ENCODE data around the gene AFMID. TPM values are rescaled to one million over a fixed set of nuclear protein-coding genes. Genes with fewer than 3 reads are reported as not detected.
A peak's percentile ranks its signal among the peaks of the same experiment; 100 is the strongest.

Gene AFMID
- total and polyA plus RNA-seq, 2 of the 13 experiments (the other 11 are each of a cell fraction or from before 2014, with no cell fraction given) = 249 to 270 TPM

DNA sequence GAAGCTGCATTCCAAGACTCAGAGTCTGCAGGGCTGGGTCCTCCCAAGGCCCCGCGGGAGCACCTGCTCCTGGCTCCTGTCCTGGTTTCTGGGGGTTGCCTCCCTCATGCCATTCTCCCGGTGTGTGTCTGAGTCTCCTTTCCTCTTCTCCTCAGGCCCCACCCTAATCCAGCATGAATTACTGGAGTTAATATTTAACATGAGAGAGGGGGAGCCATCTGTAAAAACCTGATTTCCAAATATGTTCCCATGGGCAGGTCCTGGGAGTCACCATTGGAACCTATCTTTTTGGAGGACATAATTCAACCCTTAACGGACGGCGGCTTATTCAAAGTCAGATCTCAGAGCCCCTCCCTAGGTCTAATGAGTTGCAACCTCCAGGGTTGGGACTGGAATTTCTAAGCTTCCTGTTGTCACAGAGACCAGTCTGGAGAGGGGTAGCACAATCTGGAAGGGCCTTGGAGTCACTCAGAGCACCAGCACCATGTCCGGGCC lies 35.6 kb upstream of the AFMID start (continued):
- TF ChIP-seq MYPOP (CRISPR knock-in tag; IDR thresholded peaks at IDR 0.05) (0 out of 2 replicates have a peak, but pooled peaks have one; percentile 14), MAX (IDR thresholded peaks at IDR 0.05) (0 out of 2 replicates have a peak, but pooled peaks have one; percentile 15)

- BruUV-seq (replicated peaks) = no TSS peak
- Histone ChIP-seq H3K27me3 (ENCODE audit: control insufficient read depth in 1 of 2, insufficient read depth in 2 of 2, low read length in 2 of 2) (no peaks in the 10 kb centered on the region; a peak in 1 of 5 replicates), H3K9me3 (ENCODE audit: low read length) (no peaks in the 10 kb centered on the region), H4K20me1 (ENCODE audit: insufficient read depth, low read length) (no peaks in the 10 kb centered on the region), H3K4me2 (ENCODE audit: low read depth, low read length) (no peak overlapping the region), H3K79me2 (ENCODE audit: insufficient read depth, low read length) (no peaks in the 10 kb centered on the region), H3K27ac (ENCODE audit: extremely low read length, insufficient read depth, low read length) (no peak overlapping the region), H3K4me3 (replicated peaks in 1 of 3; ENCODE audit: insufficient read depth in 1 of 3, low read depth in 2 of 3, low read length in 3 of 3) (no peak overlapping the region), H3K4me1 (ENCODE audit: insufficient read depth, low read length) (peaks cover 40% of the 10 kb centered on the region), H3K9ac (ENCODE audit: insufficient read depth, low read depth, low read length) (no peak overlapping the region), H2AFZ (ENCODE audit: low read length) (no peak overlapping the region), H3K36me3 (replicated peaks in 1 of 2; ENCODE audit: control insufficient read depth in 1 of 2, insufficient read depth in 2 of 2, low read length in 2 of 2) (no peaks in the 10 kb centered on the region)
- intact Hi-C loops (cut with micrococcal nuclease; ENCODE audit: unreplicated experiment) = no loop called here
- WGBS (ENCODE audit: low lambda C conversion rate) = 60% methylated on average over 9 of the region's 11 CpGs
- no peak for ATAC-seq
- in situ Hi-C loops (cut with HindIII; ENCODE audit: extremely low pct_ligation_motif_present, low pct_unique_long_range_greater_than_20kb) = no loop called here
- POLR2A ChIA-PET = interaction anchor here (0.7 kb wide), 1 partner anchor 28 kb away, joined by 4 read pairs; no protein-coding TSS in a partner anchor
- CTCF ChIA-PET (ENCODE audit: low intra/inter-chr PET ratio, low total read pairs) = no interaction called here
- FAIRE-seq = no peak
- DNase-seq (ENCODE audit: low spot score) = no peak
- peak; percentile 65 for TF ChIP-seq MAFF (IDR thresholded peaks at IDR 0.05; ENCODE audit: low read depth, low read length)
- peak; percentile 69 to 80 for TF ChIP-seq MAFK (conservative IDR thresholded peaks at IDR 0.05 in 1 of 2, IDR thresholded peaks at IDR 0.05 in 1 of 2; ENCODE audit: low read length in 2 of 2)
- TF ChIP-seq MZF1 (CRISPR knock-in tag; IDR thresholded peaks at IDR 0.05; ENCODE audit: borderline replicate concordance) = no peak
- no peak for TF ChIP-seq AHDC1 (CRISPR knock-in tag; IDR thresholded peaks at IDR 0.05; ENCODE audit: borderline replicate concordance)
- no peak for TF ChIP-seq BCL3 (CRISPR knock-in tag; IDR thresholded peaks at IDR 0.05)
Observed at GRCh38 chr17:78154903-78155811, 32.0 kb upstream of the AFMID start.

Data from HepG2 (cell line).